Right renal pelvis (tissue), 4 donors: ENCODE results near the gene SLC13A3. TPM values are rescaled to one million over a fixed set of nuclear protein-coding genes. Genes with fewer than 3 reads are reported as not detected.

Experiments used
- polyA plus RNA-seq, 4 donors: library from polyadenylated mRNA; unstranded; fragments of 120-200 nt; gene quantifications; one replicate each; pipeline ENCODE4 v1.2.1, GENCODE V29; 2013; ENCODE audit not compliant: insufficient read length in 4 of 4

Gene SLC13A3
- polyA plus RNA-seq, 4 donors = 10.2 to 29.1 (median 16.3) TPM

Other genes with a start within 250 kb of the SLC13A3 start
- gene ELMO2, start 244.8 kb downstream of the SLC13A3 start, polyA plus RNA-seq = 10 to 100 TPM; 59.4 to 75.5 (median 60.8) TPM
- gene ZNF334, start 137.9 kb downstream of the SLC13A3 start, polyA plus RNA-seq = 10 to 100 TPM; 22.9 to 33.9 (median 28.2) TPM
- not detected for gene OCSTAMP, start 100.8 kb downstream of the SLC13A3 start, polyA plus RNA-seq
- gene TP53RK, start 38.0 kb upstream of the SLC13A3 start, polyA plus RNA-seq = 10 to 100 TPM; 15.4 to 20.7 (median 17.8) TPM
- gene SLC2A10, start 58.2 kb upstream of the SLC13A3 start, polyA plus RNA-seq = 10 to 100 TPM; 16.9 to 17.7 (median 17.1) TPM
- gene EYA2, start 243.4 kb upstream of the SLC13A3 start, polyA plus RNA-seq = 1 to 10 TPM in 2 of 4 donors, under 1 TPM in 2; 0.67 to 1.7 (median 1.0) TPM